Astrocyte of the cerebellum (primary cell): ENCODE measurements around the gene AK1.

Experiments
- DNase-seq: peaks from one replicate; pipeline ENCODE4 v3.0.0-alpha.2; 2011; ENCODE audit warnings: low read depth
- H3K4me3 ChIP-seq: 2 replicates; pipeline ENCODE4 v1.5.1; 2011; ENCODE audit warnings: mild to moderate bottlenecking, low read depth, low read length, moderate library complexity
- CTCF ChIP-seq: IDR thresholded peaks from 2 replicates; pipeline ENCODE4 v1.5.1; 2012; ENCODE audit warnings: low read length, low read depth, moderate library complexity, mild to moderate bottlenecking; ENCODE audit errors: missing control alignments
- in situ Hi-C: cut with HindIII; loops from 2 replicates; pipeline ENCODE4 v1.10.0; 2017; ENCODE audit warnings: low sequenced_read_pairs

The AK1 gene

GRCh38 chr9:127818574-127818973 is 58.9 kb downstream of the AK1 start:
- no peak for DNase-seq
- H3K4me3 ChIP-seq = no peak overlapping the region
- in situ Hi-C loops = no loop called here
- TF ChIP-seq CTCF = no peak

GRCh38 chr9:127817881-127818434 is 59.5 kb downstream of the AK1 start:
- DNase-seq = no peak
- in situ Hi-C loops = no loop called here
- no peak overlapping the region for H3K4me3 ChIP-seq
- TF ChIP-seq CTCF = no peak

GRCh38 chr9:127816728-127817127 is 60.7 kb downstream of the AK1 start:
- in situ Hi-C loops = no loop called here
- TF ChIP-seq CTCF = no peak
- no peak overlapping the region for H3K4me3 ChIP-seq
- no peak for DNase-seq
